ENCODE results near the gene PTPRD.

DNA sequence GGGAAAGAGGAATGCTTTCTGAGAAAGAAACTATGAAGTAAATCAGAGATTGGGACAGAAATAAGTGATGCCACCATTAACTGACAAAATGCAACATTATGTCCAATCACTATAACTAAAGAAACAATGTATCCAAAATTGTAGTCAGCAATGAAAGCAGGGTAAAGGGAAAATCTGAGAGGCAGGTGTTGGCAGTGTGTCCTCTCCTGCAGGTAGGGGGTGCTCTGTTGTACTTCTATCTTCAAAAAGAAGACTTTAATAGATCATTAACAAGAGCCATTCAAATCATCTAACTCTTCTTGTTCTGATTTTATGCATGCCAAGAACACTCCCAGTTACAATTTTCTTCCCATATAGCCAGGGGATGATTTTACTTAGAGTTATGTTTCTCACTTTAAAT, 1275.7 kb downstream of the PTPRD start:
- TF ChIP-seq, protein P1, sequence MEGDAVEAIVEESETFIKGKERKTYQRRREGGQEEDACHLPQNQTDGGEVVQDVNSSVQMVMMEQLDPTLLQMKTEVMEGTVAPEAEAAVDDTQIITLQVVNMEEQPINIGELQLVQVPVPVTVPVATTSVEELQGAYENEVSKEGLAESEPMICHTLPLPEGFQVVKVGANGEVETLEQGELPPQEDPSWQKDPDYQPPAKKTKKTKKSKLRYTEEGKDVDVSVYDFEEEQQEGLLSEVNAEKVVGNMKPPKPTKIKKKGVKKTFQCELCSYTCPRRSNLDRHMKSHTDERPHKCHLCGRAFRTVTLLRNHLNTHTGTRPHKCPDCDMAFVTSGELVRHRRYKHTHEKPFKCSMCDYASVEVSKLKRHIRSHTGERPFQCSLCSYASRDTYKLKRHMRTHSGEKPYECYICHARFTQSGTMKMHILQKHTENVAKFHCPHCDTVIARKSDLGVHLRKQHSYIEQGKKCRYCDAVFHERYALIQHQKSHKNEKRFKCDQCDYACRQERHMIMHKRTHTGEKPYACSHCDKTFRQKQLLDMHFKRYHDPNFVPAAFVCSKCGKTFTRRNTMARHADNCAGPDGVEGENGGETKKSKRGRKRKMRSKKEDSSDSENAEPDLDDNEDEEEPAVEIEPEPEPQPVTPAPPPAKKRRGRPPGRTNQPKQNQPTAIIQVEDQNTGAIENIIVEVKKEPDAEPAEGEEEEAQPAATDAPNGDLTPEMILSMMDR (IDR thresholded peaks at IDR 0.05) = no peak
- TF ChIP-seq POLR2A (IDR thresholded peaks at IDR 0.05) = no peak

All from Peyer's patch (tissue), 4 donors.